GM19372 (cell line): ENCODE results near the gene UNC93A.
"Not testable (repeated sequence)": the region's sequence is repeated elsewhere in the genome, so short reads cannot be mapped to it uniquely, and the experiment has no call there.

ENCODE experiments used
- ATAC-seq: cut with Tn5 transposase; IDR thresholded peaks from one replicate; pipeline ENCODE4 v1.9.1; 2021; ENCODE audit warnings: mild to moderate bottlenecking, low read depth, moderate library complexity; ENCODE audit not compliant: unreplicated experiment

The UNC93A gene

GRCh38 chr6:167336844-167337630, 45.9 kb downstream of the UNC93A start:
- no peak for ATAC-seq

DNA sequence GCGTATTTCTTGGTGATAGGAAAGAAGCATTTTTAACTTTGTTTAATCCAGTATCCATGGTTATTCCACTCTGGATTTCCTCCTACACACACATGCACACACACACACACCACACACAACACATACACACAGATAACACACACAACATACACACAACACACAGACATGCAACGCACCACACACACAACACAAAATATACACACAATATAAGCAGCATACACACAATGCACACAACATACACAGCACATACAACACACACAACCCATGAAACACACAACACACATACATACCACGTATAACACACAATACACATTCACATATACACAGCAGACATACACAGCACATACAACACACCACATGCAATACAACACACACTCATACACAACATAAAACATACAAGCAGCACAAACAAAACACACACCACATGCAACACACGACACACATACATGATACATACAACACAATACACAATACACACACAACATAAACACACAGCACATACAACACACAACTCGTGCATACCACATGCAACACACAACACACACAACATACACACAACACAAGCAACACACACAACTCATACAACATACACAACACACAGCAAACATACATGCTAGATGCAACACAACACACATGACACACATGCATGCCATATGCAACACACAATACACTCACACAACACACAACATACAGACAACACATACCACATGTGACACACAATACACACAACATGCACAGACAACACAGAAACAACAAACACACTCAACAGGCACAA, 46.7 kb downstream of the UNC93A start:
- no peak for ATAC-seq

DNA sequence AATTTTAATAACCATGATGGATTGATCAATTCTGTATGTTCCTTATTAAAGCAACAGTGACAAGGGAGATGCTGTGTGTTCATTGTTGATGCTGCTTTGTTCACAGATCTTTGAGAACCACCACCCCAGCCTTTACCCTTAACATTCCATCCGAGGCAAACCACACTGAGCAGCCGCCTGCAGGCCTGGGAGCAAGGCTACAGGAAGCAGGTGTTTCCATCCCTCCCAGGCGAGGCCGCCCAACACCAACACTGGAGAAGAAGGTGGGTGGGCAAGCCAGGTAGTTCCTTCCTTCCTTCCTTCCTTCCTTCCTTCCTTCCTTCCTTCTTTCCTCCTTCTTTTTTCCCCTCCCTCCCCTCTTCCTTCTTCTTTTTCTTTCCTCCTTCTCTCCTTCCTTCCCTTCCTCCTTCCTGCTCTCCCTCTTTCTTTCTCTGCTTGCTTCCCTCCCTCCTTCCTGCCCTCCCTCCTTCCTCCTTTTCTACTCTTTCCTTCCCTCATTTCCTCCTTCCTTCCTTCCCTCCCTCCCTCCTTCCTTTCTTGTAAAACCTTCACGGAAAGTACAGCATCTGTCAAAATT, 47.5 kb downstream of the UNC93A start:
- ATAC-seq = no peak

- no peak for ATAC-seq
Observed at GRCh38 chr6:167341038-167341583, 50.0 kb downstream of the UNC93A start.

- ATAC-seq = no peak
Observed at GRCh38 chr6:167341665-167342655, 50.8 kb downstream of the UNC93A start.

DNA sequence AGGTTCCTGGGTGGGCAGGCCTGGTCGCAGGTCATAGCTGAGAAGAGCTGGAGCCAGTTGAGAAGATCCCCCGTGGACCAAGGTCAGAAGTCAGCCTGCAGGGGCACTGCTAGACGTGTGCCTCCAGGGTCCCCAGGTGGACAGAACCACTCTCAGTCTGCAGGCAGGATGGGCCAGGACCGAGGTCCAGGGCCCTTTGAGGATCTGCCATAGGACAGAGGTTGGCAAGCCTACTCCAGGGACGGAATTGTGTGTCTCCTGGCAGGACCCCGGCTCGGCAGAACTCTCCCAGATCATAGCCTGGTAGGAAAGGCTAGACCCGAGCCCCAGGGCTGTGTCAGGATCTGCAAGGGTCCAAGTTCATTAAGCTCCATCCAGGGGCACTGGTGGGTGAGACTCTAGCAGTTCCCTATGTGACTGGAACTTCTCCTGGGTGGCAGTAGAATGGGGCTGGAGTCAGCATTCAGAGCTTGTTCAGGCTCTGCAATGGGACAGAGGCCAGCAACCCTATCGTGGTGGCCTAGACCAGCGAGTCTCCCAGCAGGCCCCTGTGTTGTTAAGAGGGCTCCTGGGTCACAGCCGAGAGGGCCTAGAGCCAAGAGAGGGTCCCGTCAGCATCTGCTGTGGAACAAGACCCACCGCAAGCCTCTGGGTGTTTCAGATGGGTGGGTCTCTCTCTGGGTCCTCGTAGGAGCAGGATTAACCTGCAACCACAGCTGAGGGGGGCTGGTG, 51.9 kb downstream of the UNC93A start:
- no peak for ATAC-seq

DNA sequence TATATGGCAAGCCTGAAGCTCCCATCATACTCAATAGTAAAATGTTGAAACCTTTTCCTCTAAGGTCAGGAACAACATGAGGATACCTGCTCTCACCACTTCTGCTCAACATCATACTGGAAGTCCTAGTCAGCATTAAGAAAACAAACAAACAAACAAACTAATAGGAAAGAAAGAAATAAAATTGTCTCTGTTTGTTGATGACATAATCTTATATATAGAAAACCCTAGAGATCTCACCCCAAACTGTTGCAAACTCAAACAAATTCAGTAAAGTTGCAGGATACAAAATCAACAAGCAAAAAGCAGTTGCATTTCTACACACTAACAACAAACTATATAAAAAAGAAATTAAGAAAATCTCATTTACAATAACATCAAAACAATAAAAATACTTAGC, 54.2 kb downstream of the UNC93A start:
- ATAC-seq = no peak

DNA sequence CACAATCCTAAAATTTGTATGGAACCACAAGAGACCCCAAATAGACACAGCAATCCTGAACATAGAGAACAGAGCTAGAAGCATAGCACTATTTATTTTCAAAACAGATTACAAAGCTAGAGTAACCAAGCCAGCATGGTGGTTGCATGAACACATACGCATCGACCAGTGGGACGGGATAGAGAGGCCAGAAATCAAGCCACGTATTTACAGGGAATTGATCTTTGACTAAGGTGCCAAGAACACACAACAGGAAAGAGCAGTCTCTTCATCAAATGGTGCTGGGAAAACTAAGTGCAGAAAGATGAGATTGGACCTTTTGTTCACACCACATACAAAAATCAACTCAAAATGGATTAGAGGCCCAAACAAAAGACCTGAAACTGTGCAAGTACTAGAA, 54.8 kb downstream of the UNC93A start:
- no peak for ATAC-seq

DNA sequence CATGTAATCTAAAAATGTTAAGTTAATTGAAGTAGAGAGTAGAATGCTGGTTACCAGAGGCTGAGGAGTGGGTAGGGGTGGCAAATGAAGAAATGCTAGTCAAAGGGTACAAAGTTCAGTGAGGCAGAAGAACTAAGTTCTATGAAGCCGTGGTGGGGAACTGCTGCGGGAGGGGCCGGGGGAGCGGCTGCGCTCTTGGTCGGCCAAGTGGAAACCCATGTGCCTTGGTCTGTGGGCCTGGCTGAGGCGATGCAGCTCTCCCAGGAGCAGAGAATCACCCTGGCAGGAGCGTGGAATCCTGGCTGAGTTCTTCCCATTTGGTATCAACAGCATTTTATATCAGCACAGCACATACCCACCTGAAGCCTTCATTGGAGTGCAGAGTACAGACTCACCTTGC, 56.1 kb downstream of the UNC93A start:
- no peak for ATAC-seq

DNA sequence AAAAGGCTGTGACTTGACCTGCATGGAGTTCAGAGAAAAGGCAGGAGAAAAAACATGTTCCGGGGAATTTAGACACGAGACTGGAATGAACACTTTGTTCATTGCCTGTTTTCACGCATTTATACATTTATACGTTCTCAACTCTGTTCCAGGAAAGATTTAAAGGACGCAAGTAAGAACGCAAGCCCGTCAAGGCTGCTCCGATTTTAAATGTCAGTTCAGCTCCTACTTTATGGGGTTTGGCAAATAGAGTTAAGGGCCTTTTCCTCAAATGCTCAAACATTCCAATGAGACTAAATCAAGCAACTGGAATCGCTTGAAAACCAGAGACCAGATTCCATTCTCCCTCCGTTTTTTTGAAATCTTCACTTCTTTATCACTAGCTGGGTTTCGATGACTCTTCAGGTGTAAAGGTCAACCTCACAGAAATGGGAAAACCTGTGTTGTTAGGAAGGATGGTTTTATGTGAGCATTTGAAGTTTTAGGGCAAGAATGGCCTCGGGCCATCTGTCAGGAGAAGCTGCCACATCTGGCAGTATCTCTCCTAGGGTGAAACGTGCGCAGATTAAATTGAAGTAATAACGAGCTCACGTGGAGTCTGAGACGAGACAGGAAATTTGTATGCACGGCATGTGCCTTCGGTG, 58.6 kb downstream of the UNC93A start:
- no peak for ATAC-seq

DNA sequence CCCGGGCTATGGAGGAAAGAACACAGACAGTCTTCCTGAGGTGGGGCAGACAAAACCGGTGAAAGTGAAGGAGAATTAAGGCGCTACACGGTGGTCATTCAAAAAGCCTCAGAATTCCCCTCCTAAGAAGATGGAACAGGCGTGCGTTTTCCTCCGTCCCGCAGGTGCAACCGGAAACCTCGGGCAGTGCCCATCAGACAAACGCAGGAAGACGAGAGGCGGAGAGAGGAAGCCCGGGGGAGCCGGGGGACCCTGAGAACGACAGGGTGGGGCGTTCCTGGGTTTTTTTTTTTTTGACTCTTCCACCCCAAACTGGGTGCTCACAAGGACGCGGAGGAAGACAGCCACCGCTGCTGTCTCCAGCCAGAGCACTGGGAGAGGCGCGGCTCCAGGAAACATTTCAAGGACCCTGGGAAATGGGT, 59.2 kb downstream of the UNC93A start:
- no peak for ATAC-seq

- ATAC-seq = peak; percentile 69
Observed at GRCh38 chr6:167350731-167351655, 59.9 kb downstream of the UNC93A start.

GRCh38 chr6:167351656-167352345, 60.7 kb downstream of the UNC93A start:
- no peak for ATAC-seq

- ATAC-seq = no peak
Observed at GRCh38 chr6:167356874-167357273, 65.8 kb downstream of the UNC93A start.

- not testable (repeated sequence) for ATAC-seq
Observed at GRCh38 chr6:167358394-167358793, 67.3 kb downstream of the UNC93A start.

- ATAC-seq = not testable (repeated sequence)
Observed at GRCh38 chr6:167361170-167361569, 70.1 kb downstream of the UNC93A start.
